ENCODE measurements around the gene GHRL. TPM values are rescaled to one million over a fixed set of nuclear protein-coding genes. Genes with fewer than 3 reads are reported as not detected.
A peak's percentile ranks its signal among the peaks of the same experiment; 100 is the strongest.

GHRL gene
- total RNA-seq, 1 donor = 1.1 TPM

DNA sequence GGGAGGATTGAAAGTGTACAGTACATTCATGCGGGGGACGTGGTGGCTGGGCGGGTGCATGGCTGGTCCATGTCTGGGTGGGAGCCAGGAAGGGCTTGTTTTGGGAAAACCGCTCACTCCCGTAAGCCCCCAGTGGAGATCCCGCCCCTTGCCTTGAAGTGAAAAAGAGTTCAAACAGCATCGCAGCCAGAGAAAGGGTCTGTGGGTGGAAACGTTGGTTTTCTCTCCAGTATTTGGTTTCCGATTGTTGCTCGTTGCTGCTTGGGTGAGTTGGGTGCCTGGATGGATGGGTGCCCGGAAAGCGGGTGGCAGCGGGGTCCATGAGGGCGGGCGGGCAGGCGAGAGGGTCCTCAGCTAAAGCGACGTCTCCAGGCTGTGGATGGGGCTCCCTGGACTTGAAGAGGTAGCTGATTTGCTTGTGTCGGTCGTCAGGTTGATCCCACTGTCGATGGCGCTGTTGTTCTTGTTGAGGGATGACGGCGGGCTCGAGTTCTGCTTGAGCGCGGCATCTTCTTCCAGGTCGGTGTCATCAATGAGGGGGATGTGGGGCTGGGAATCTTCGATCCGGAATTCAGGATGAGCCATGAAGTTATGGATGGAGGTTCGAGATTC is 35.8 kb upstream of the GHRL start:
- no peak for DNase-seq (ENCODE audit: low read depth in 2 of 3, low spot score in 2 of 3)

DNA sequence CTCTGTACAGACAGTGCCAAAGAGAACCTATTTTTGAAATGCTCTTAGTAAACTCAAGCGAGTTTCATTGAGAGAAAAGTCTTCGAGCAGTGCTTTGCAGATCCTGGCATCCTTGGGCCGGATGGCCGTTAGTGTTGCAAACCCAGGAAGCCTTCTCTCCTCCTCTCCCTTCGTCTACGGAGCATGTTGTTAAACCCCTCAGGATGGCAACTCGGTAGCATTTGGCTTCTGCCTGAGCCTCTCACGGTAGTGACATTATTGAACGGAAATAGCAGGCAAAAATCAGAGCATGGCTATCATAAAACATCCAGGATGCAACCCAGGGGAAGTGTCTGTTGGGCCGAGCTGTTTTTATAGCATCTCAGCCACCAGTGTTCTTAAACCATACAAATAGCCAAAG is 34.8 kb upstream of the GHRL start:
- DNase-seq (ENCODE audit: low read depth in 2 of 3, low spot score in 2 of 3) = no peak

DNA sequence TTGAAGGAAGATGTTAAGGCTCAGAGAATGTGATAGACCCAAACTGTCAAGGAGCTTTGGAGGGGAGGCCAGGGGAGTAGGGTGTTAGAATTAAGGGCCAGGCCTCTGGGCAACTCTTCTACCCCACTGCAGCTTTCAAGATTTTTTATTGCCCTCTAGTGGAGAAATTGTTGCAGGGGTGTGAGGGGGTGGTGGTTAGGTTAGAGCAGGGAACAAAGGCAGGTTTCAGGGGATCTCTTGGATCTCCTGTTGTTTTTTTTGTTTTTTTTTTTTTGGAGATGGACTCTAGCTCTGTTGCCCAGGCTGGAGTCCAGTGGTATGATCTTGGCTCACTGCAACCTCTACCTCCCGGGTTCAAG is 29.6 kb upstream of the GHRL start:
- peak in 1 of 3 donors; percentile 61 for DNase-seq (ENCODE audit: low read depth in 2 of 3, low spot score in 2 of 3)

DNA sequence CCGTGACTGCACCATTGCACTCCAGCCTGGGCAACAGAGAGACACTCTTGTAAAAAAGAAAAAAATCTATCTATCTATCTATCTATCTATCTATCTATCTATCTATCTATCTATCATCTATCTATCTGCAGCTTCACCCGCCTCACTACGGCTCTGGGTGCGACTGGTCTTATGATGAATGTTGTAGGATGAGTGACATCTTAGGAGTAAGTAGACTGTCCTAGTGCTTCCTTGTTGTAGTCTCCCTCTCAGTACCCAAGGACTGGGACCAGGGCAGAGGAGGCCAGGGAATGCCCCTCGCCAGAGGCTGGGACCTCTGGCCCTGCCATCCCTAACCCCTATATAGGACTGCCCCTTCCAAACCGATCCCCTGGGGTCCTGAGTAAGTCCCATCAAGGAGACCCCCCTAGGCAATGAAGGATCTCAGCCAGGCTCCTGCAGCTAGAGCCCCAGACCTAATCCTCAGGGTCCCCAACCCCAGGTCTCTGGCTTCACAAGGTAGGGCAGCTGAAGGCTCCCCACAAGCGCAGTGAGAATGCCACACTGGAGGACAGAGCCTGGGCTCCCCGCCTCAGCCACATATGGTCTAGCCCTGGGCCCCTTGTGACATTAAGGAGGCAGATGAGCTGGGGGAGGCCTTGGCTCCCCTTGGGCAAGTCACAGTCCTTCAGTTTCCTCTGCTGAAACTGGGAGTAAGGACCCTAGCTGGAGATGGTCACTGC is 29.0 kb upstream of the GHRL start:
- DNase-seq (ENCODE audit: low read depth in 2 of 3, low spot score in 2 of 3) = no peak

DNA sequence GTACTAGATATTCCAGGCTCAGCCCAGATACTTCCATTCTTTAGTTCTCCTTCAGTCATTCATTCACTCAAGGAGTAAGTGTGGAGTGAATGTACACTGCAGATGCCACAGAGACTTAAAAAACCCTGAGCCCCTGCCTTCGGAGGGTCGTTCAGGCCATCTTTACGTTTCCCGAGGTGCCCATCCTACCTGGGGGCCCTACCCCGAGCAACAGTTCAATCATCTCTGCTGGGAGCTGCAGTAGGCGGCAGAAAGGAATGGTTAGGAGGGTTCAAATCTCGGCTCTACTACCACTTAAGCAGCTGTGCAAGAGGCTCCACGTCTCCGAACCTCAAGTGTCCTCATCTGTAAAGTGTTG is 27.6 kb upstream of the GHRL start:
- DNase-seq (ENCODE audit: low read depth in 2 of 3, low spot score in 2 of 3) = no peak

DNA sequence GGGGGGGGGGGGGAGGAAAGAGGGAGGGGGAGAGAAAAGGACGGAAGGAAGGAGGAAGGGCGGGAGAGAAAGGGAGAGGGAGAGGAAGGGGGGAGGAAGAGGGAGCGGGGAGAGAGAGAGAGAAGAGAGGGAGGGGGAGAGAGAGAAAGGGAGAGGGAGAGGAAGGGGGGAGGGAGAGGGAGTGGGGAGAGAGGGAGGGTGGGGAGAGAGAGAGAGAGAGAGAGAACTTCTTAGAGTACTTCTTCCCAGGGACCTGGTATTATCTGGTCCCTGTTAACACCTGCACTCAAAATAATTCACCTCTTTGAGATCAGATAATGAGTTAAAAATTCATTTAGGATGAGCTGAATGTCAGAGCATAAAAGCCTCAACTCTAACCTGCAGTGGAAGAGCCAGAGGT is 27.1 kb upstream of the GHRL start:
- no peak for DNase-seq (ENCODE audit: low read depth in 2 of 3, low spot score in 2 of 3)

DNA sequence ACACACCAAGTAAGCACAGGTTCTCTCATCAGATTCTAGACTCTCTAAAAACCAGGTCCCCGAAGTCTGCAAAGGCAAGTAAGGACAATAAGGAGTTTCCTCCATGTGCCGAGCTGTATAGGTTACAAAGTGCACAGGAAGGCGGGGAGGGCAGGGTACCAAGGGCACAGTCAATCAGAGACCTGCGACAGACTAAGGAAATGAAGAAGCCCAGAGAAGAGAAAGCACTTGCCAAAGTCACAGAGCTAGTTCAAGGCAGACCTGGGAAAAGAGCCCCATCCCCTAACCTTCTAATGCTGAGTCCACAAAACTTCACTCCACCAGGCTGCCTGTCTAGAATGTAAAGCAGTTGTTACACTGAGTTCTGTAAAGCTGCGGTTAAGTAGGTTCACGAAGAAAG is 26.5 kb upstream of the GHRL start:
- DNase-seq (ENCODE audit: low read depth in 2 of 3, low spot score in 2 of 3) = no peak

DNA sequence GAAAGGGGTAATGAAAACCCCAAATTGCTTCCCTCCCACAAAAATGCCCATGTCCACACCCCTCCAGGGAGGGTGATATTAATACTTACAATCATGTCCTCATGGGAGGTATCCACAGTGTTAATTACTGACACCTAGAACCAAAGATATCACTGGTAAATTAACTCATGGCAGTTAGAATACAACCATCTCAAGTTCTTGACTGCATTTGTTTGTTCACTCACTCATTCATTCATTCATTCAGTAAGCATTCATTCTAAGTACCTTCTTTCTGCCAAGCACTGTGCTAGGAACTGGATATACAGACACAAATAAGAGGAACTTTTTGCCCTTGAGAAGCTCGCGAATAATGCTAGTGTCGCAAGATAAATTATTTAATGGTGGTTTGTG is 25.2 kb upstream of the GHRL start:
- DNase-seq (ENCODE audit: low read depth in 2 of 3, low spot score in 2 of 3) = no peak

DNA sequence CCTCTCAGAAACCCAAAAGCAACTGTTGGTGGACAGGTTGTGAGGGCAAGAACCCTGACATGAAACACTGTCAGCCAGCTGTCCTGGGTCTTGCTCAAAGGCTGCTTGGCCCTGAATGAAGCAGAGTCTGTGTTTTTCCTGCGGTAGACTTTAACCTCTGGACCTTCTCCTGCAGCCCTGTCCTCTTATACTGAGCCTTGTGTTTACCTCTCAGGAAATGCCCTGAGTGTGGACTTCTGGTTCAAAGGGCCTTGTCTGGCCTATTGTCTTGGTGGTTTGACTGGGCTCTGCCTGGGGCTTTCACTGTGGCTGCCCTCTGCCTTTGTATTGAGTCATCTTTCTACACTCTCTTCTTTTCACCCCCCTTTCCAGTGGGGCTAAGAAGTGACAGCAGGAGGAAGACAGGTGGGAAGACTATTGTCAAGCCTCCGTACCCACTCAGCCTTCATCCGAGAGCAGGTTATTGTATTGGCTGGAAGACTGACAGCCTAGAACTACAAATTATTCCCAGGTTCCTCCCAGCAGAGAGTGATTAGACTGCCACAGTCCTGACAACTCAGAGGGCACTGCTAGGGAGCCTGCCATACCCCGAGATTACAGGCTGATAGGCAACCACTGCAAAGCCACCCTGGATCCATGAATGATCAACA is 24.7 kb upstream of the GHRL start:
- DNase-seq (ENCODE audit: low read depth in 2 of 3, low spot score in 2 of 3) = no peak

DNA sequence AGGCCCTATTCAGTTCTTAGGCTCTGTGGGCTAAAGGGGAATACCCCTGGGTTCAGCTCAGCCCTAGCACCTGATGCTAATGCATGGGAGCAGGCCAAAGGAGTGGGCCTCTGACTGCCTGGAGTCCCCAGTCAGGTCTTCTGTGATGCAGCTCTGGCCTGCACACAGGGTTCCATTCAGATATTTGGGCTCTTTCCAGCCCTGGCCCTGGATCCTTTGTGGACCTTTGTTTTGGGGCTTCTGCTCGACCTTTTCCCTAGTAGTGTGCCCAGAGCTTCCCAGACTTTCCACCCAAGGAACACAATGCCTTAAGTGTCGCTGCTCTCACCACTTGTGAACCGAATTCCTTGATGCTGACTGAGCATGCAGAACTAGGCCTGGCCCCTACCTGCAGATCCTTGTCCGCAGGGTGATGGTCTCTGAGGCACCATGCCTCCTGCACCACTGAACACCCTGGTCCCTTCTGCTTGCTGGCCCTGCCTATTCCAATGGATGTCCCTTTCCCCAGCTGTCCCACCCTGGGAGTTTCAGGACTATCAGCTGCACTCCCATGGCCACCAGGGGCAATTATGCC is 23.1 kb upstream of the GHRL start:
- no peak for DNase-seq (ENCODE audit: low read depth in 2 of 3, low spot score in 2 of 3)

DNA sequence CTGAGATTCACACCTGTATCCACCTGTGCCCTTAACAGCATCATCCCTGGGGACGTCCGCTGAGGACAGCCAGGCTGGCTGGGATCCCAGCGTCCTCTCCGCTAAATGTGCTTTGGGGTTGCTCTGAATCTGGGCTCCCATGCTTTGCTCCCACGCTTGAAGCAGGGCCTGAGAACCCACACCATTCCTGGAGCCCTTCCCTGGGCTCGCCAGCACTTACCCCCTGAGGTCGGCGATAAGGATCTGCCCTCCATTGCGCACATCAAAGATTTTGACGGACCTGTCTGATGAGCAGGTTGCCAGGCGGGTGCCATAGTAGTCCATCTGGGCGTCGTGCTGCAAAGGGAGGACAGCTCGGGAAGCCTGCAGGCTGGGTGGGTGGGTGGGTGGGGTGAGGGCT is 22.4 kb upstream of the GHRL start:
- DNase-seq (ENCODE audit: low read depth in 2 of 3, low spot score in 2 of 3) = no peak

DNA sequence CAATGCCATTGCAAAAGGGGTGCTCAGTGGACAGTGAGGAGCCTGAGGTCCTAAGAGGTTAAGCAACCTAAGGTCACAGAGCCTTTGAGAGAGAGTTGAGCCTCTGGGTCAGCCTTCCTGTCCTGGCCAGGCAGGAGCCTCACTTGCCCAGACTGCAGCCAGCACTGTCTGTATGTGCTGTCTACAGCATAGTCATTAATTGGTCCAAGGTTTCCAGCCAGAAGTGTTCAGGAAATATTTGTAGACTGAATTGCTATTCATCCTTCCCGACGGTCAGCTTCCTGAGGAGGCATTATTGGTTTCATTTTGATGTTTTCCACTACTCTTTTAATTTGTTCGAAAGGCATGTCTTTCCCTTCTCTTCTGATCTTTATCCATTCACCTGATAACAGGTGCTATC is 20.1 kb upstream of the GHRL start:
- DNase-seq (ENCODE audit: low read depth in 2 of 3, low spot score in 2 of 3) = no peak

DNA sequence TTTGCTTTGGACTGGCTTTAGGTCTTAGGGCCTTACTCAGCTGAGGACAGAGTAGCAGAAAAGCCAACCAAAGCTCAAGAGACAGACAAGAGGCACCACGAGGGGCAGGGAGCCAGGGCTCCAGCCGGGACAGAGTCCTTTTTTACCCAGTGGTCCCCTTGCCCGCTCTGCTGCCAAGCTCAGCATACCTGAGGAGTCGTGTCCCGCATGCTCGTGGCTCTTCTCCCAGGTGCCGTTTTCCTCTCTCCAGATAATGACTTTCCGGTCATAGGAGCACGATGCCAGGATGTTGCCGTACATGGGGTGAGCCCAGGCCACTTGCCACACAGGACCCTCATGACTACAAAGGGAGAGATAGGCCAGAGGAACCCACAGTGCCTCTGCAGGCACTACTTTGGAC is 19.6 kb upstream of the GHRL start:
- no peak for DNase-seq (ENCODE audit: low read depth in 2 of 3, low spot score in 2 of 3)

DNA sequence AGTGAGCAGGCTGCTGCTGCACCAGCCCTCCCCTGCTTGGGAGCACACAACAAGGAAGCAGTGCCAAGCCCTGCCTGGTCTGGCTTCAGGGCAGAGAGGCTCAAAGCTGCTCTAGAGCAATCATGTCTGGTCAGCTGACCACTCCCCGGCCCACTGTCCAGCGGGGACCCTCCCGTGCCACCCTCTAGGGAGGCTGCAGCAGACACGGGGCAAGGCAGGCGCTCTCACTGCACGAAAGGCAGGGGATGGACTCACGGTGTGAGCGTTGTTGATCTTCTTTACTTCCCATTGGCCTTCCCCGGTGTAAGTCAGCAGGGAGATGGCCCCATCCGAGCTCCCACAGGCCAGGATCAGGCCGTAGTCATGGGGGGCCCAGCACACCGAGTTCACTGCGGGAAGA is 19.0 kb upstream of the GHRL start:
- DNase-seq (ENCODE audit: low read depth in 2 of 3, low spot score in 2 of 3) = no peak

DNA sequence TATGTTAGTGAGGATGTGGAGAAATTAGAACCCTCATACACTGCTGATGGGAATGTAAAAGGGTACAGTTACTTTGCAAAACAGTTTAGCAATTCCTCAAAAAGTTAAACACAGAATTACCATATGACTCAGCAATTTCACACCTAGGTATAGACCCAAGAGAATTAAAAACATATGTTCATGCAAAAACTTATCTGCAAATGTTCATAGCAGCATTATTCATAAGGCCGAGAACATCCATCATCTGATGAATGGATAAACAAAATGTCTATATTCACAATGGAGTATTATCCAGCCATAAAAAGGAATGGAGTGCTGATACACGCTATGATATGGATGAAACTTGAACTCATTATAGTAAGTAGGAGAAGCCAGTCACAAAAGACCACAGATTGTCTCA is 17.8 kb upstream of the GHRL start:
- no peak for DNase-seq (ENCODE audit: low read depth in 2 of 3, low spot score in 2 of 3)

DNA sequence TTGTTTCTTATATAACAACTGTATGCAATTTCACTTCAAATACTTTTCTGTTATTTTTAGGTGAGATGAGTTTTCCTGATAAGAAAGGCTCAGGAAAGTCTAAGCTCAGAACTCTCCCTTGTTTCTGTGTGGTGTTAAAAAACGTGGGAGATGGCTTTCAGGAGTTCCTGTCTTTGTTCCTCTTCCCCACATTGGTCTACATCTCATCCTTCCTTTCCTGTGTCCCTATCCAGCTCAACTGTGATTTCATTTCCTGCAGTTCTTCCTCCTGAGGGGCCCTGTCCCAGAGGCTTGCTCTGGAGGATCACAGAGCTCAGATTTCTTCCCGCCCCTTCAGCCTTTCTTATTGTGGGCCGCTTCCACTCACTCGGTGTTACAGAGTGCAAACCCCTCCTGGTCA is 17.0 kb upstream of the GHRL start:
- DNase-seq (ENCODE audit: low read depth in 2 of 3, low spot score in 2 of 3) = no peak

DNA sequence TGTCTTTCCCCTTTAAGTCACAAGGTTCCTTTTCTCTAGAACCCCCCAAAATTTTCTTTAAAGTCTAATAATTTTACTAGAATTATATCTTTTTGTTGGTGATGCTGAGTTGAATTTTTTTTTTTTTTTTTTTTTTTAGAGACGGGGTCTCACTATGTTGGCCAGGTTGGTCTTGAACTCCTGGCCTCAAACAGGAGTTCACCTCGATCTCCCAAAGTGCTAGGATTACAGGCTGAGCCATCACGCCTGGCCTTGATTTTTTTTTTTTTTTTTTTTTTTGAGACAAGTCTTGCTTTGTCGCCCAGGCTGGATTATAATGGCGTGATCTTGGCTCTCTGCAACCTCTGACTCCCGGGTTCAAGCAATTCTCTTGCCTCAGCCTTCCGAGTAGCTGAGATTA is 15.9 kb upstream of the GHRL start:
- DNase-seq (ENCODE audit: low read depth in 2 of 3, low spot score in 2 of 3) = no peak

DNA sequence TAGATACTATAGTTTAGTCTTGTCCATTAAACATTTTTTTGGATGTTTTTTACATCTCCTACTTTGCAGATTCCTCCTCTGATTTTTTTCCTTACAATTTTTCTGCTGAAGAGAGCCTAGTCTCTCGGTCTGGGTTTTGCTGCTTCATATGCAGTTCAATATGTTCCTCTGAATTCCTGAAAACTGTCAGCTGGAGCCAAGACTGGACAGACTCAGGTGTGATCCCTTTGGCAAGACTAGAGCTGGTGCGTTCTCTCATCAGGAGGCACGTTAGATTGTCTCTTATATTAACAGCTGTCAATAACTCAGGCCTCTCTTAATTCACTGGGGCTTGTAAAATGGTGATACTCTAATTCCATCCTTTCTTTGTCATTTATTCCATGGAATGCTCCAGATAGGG is 13.4 kb upstream of the GHRL start:
- no peak for DNase-seq (ENCODE audit: low read depth in 2 of 3, low spot score in 2 of 3)

DNA sequence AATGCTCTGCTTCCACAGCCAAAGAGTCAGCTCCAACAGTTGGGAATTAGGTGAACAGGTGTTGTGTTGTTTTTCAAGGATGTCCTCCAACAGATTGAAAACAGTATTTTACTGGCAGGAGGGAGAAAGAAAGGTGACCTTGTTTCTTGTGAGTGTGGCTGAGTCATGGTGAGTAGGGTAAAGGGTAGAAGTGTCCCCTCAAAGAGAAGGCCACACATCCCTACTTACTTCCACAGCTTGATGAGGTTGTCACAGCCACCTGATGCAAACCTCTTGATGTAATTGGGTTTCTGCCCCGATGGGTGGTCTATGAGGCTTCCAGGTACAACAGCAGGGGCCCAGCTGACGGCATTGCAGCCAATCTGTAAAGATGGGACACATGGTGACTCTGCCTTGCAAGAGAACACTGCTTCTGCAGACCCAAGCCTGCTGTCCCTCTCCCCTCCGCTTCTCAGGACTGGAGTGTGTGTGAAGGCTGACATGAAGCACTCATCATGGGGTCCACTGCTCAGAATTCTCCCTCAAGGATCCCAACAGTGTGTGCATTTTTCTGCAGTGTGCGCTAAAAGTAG is 12.7 kb upstream of the GHRL start:
- DNase-seq (ENCODE audit: low read depth in 2 of 3, low spot score in 2 of 3) = no peak

DNA sequence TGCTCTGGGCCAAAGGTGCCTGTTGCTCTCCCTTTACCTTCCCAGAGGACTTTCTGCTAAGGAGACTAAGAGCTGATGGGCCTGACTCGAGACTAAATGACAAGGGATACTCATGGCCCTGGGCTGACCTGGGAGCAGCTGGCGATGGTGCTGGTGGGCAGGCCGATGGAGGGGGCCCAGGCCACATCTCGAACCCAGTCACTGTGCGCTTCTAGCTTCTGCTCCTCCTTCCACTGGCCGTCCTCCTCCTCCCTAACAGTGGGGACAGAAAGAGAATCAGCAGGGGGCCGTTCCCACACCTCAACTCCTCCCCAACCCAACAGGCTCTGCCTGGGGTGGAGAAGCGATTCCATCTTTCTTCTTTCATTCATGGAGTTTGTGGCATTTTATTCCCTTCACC is 12.2 kb upstream of the GHRL start:
- no peak for DNase-seq (ENCODE audit: low read depth in 2 of 3, low spot score in 2 of 3)

DNA sequence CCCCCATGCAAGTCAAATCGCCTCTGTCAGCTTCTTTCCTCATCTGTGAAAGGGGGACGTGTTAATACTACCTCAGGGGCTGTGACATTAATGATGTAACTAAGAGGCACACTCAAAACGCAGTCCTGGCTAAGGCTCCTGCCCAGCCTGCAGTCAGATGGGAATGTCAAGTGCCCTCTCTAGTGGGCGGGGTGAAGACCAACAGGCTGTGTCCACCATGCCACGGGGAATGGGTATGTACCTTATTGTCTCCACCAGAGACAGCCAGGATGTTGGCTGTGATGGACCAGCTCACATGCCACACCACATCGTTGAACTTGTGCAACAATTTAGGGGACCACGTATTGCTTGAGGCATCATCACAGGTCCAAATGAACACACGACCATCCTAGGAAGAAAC is 11.0 kb upstream of the GHRL start:
- DNase-seq (ENCODE audit: low read depth in 2 of 3, low spot score in 2 of 3) = no peak

DNA sequence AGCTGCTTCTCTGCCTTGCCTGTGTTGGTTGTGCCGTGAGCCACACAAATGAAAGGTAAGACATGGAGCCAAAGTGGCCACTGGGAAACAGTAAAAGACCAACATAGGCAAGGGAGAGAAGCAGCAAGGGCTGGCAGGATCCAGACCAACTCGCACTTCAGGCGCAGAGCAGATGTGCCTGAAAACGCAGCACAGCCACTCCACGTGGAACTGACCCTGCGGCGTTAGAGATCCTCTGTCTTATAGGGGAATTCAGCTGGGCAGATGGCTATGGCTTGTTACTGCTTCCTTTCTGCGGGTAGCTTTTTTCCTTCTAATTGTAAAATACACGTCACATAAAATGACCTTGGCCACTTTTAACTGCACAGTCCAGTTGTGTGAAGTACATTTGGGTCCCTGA is 10.4 kb upstream of the GHRL start:
- DNase-seq (ENCODE audit: low read depth in 2 of 3, low spot score in 2 of 3) = no peak

Data from hematopoietic multipotent progenitor cell (in vitro differentiated cells).